ENCODE results near the gene F11. TPM values are rescaled to one million over a fixed set of nuclear protein-coding genes. Genes with fewer than 3 reads are reported as not detected.

Gene F11
- 0.51 and 0.53 TPM in 2 replicates for total RNA-seq
- long read RNA-seq, partial matches to known transcripts = 0 of 2 reads
- long read RNA-seq, other reads (novel, unspliced or antisense) = 1 of 2 reads

DNA sequence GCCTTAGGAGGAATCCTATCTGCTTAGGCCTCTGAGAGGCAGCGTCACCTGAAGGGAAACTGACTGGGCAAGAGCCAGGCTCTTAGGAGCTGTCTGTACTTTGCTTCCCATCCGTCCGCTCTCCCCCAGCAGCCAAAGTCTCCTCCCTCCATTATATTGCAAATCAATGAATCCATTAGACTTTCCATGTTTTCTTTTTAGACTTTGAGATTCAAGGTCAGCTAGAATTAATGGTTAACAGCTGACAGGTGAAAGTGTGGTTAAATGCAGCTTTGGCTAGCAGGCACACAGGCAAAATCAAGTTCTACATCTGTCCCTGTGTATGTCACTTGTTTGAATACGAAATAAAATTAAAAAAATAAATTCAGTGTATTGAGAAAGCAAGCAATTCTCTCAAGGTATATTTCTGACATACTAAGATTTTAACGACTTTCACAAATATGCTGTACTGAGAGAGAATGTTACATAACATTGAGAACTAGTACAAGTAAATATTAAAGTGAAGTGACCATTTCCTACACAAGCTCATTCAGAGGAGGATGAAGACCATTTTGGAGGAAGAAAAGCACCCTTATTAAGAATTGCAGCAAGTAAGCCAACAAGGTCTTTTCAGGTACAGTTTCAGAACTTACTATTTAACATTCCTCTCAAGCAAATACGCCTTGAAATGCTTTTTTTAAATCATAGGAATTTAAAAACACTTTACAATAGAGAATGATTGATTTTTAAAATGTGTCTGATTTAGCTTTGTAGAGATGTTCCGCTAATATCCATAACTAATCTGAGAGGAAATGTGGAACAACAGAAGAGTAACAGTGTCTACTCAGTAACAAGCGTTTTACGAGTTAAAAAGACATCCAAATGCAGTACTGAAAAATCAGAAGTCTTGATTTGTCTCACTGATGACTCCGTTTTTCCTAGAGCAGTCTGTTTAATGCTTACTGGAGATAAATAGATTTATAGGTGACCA is at the start of gene F11:
TSS of gene F11 (plus strand) at position 507 of the 970 bp plus-strand sequence. CDS start 948 bp downstream, outside the sequence.
- Mint-ChIP-seq H3K27me3 (no peaks in the 10 kb centered on the region), H3K4me1 (ENCODE audit: low read depth) (peaks cover 21% of the 10 kb centered on the region), H3K4me3 (ENCODE audit: low read depth) (peak within 1 kb of the TSS; percentile 66), H3K36me3 (ENCODE audit: insufficient read depth) (no peaks in the 10 kb centered on the region), H3K9me3 (ENCODE audit: low read depth) (peaks cover 3% of the 10 kb centered on the region), H3K27ac (peak within 1 kb of the TSS; percentile 88)
- TF ChIP-seq, protein P1, sequence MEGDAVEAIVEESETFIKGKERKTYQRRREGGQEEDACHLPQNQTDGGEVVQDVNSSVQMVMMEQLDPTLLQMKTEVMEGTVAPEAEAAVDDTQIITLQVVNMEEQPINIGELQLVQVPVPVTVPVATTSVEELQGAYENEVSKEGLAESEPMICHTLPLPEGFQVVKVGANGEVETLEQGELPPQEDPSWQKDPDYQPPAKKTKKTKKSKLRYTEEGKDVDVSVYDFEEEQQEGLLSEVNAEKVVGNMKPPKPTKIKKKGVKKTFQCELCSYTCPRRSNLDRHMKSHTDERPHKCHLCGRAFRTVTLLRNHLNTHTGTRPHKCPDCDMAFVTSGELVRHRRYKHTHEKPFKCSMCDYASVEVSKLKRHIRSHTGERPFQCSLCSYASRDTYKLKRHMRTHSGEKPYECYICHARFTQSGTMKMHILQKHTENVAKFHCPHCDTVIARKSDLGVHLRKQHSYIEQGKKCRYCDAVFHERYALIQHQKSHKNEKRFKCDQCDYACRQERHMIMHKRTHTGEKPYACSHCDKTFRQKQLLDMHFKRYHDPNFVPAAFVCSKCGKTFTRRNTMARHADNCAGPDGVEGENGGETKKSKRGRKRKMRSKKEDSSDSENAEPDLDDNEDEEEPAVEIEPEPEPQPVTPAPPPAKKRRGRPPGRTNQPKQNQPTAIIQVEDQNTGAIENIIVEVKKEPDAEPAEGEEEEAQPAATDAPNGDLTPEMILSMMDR (IDR thresholded peaks at IDR 0.05; ENCODE audit: unreplicated experiment) = no peak
- DNase-seq (ENCODE audit: low spot score, unreplicated experiment) = no peak

DNA sequence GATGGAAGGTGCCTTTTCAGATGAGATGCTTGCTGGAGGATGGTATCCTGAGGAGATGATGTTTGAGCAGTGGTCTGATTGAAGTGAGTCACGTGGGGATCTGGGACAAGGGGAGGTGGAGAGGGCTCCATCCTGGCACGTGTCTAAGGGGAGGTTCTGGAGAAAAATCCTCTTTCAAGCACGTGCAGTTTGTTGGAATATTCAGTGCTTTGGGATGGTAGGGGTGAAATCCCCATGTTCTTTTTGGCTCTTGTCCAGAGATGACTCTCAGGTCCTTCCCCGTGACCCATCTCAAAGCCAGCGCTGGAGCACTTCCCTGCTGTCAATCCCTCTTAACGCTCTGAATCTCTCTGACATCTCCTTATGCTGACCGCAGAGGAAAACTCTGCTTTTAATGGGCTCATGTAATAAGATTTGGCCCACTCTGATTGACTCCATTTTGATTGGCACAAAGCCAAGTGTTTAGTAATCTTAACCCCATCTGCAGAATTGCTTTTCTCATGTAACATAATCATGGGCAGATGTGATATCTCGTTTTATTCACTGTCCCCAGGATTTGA is 49.4 kb upstream of the F11 start:
- Mint-ChIP-seq H3K9me3 (ENCODE audit: low read depth) (no peaks in the 10 kb centered on the region), H3K4me3 (ENCODE audit: low read depth) (no peak overlapping the region), H3K27me3 (peaks cover 17% of the 10 kb centered on the region), H3K4me1 (ENCODE audit: low read depth) (no peaks in the 10 kb centered on the region), H3K27ac (no peak overlapping the region), H3K36me3 (ENCODE audit: insufficient read depth) (no peaks in the 10 kb centered on the region)
- TF ChIP-seq, protein P1 (IDR thresholded peaks at IDR 0.05; ENCODE audit: unreplicated experiment) = no peak
- no peak for DNase-seq (ENCODE audit: low spot score, unreplicated experiment)

DNA sequence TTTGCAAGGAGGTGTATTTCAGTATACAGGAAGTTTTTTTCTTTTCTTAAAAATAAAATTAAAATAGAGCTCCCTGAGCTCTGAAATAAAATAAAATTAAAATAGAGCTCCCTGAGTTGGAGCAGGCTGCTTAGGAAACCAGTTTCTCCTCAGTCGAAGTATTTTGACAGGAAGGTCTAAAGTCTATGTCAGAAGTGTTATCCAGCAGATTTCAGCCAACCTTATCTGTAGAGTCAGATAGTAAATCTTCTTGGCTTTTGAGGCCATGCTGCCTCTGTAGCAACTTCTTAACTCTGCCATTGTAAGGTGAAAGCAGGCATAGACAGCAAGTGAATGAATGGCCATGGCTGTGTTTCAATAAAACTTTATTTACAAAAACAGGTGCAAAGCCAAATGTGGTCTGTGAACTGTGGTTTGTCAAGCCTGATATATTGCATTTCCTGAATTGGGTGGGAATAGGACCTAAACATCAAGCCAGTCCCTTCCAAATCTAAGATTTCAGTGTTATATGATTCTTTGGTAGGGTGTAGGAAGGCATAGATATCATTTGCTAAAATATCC is 48.2 kb upstream of the F11 start:
- TF ChIP-seq, protein P1 (IDR thresholded peaks at IDR 0.05; ENCODE audit: unreplicated experiment) = no peak
- Mint-ChIP-seq H3K27me3 (peaks cover 17% of the 10 kb centered on the region), H3K27ac (no peak overlapping the region), H3K36me3 (ENCODE audit: insufficient read depth) (no peaks in the 10 kb centered on the region), H3K4me1 (ENCODE audit: low read depth) (no peaks in the 10 kb centered on the region), H3K4me3 (ENCODE audit: low read depth) (no peak overlapping the region), H3K9me3 (ENCODE audit: low read depth) (no peaks in the 10 kb centered on the region)
- DNase-seq (ENCODE audit: low spot score, unreplicated experiment) = no peak

DNA sequence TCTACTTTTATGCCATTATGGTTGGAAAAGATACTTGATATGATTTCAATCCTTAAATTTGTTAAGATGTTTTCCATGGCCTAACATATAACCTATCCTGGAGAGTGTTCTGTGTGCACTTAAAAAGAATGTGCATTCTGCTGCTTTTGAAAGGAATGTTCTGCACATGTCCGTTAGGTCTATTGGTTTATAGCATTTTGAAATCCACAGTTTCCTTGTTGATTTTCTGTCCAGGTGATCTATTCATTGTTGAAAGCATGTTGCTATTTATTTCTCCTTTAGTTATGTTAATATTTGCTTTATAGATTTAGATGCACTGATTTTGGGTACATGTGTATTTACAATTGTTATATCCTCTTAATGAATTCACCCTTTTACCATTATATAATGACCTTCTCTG is 44.4 kb upstream of the F11 start:
- H3K36me3 Mint-ChIP-seq (ENCODE audit: insufficient read depth) = peaks cover 5% of the 10 kb centered on the region
- DNase-seq (ENCODE audit: low spot score, unreplicated experiment) = no peak
- H3K4me3 Mint-ChIP-seq (ENCODE audit: low read depth) = no peak overlapping the region
- H3K4me1 Mint-ChIP-seq (ENCODE audit: low read depth) = no peaks in the 10 kb centered on the region
- TF ChIP-seq, protein P1 (IDR thresholded peaks at IDR 0.05; ENCODE audit: unreplicated experiment) = no peak
- H3K27ac Mint-ChIP-seq = no peak overlapping the region
- peaks cover 2% of the 10 kb centered on the region for H3K27me3 Mint-ChIP-seq
- H3K9me3 Mint-ChIP-seq (ENCODE audit: low read depth) = peaks cover 20% of the 10 kb centered on the region

DNA sequence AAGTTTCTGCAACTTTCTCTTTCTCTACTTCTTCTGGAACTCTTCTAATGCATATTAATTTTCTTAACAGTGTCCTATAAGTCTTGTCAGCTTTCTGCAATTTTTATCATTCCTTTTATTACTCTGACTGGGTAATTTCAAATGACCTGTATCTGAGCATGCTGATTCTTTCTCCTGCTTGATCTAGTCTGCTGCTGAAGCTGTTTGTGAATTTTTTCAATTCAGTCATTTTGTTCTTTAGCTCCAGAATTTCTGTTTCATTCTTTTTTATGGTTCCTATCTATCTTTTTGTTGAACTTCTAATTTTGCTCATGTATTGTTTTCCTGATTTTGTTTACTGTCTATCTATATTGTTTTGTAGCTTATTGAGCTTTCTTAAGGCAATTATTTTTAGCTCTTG is 40.1 kb upstream of the F11 start:
- Mint-ChIP-seq H3K36me3 (ENCODE audit: insufficient read depth) (peaks cover 5% of the 10 kb centered on the region), H3K27me3 (no peaks in the 10 kb centered on the region), H3K27ac (no peak overlapping the region), H3K4me3 (ENCODE audit: low read depth) (no peak overlapping the region), H3K9me3 (ENCODE audit: low read depth) (peaks cover 20% of the 10 kb centered on the region), H3K4me1 (ENCODE audit: low read depth) (no peaks in the 10 kb centered on the region)
- DNase-seq (ENCODE audit: low spot score, unreplicated experiment) = no peak
- TF ChIP-seq, protein P1 (IDR thresholded peaks at IDR 0.05; ENCODE audit: unreplicated experiment) = no peak

Measured in progenitor cell of endocrine pancreas (in vitro differentiated cells).